ENCODE results near the gene FTSJ3. TPM values are rescaled to one million over a fixed set of nuclear protein-coding genes. Genes with fewer than 3 reads are reported as not detected.
A peak's percentile ranks its signal among the peaks of the same experiment; 100 is the strongest.

Gene FTSJ3
- total RNA-seq, 2 donors from 2014 or later = 24.3 to 58.0 TPM

GRCh38 chr17:63842173-63842539, 14.7 kb upstream of the FTSJ3 start:
- Histone ChIP-seq H3K4me1 (peaks cover 3 to 52% of the 10 kb centered on the region in 2 donors), H3K9me3 (no peaks in the 10 kb centered on the region), H3K27me3 (no peaks in the 10 kb centered on the region), H3K27ac (peak overlapping the region; percentile 90 to 95), H3K4me3 (peak overlapping the region; percentile 81 to 84), H3K36me3 (peaks cover 3% of the 10 kb centered on the region)
- DNase-seq (ENCODE audit: low spot score) = no peak
- TF ChIP-seq, protein P1, sequence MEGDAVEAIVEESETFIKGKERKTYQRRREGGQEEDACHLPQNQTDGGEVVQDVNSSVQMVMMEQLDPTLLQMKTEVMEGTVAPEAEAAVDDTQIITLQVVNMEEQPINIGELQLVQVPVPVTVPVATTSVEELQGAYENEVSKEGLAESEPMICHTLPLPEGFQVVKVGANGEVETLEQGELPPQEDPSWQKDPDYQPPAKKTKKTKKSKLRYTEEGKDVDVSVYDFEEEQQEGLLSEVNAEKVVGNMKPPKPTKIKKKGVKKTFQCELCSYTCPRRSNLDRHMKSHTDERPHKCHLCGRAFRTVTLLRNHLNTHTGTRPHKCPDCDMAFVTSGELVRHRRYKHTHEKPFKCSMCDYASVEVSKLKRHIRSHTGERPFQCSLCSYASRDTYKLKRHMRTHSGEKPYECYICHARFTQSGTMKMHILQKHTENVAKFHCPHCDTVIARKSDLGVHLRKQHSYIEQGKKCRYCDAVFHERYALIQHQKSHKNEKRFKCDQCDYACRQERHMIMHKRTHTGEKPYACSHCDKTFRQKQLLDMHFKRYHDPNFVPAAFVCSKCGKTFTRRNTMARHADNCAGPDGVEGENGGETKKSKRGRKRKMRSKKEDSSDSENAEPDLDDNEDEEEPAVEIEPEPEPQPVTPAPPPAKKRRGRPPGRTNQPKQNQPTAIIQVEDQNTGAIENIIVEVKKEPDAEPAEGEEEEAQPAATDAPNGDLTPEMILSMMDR (IDR thresholded peaks at IDR 0.05) = no peak

- TF ChIP-seq, protein P1 (IDR thresholded peaks at IDR 0.05) = no peak
- H3K36me3 ChIP-seq = peaks cover 9% of the 10 kb centered on the region
Observed at GRCh38 chr17:63841350-63842172, 14.1 kb upstream of the FTSJ3 start.

DNA sequence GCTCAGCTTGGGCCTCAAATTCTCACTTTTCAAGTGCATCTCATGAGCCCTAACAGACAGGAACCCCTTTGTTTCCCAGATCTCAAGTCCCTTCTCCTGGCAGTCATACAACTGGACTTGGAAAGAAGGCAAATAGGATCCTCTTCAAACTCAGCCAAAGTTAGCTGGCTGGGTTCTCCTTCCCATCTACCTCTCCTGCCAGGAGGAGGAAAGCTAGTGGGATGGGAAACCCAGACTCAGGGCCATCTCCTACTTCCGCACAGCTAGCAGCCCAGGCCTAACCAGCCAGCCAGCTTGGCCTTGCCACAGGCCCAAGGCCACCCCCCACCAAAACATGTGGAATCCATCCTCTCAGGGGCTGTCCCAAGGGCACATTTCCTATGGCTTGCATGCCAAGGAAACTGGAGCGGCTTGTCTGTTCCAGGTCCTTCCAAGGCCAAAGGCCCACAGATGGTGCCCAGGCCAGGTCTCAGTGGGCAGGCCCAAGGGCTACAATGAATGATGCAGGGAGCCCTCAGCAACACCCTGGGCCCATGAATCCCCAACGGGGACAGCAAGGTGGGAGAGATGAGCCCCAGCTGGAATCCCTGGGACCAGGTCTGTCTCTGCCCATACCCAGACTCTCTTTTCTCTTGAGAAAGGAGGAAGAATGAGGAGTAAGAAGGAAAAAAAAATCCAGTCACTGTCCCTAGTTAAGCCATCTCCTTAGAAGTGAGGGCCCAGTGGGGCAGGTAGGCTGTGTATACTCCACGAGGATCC, 13.3 kb upstream of the FTSJ3 start:
- Histone ChIP-seq H3K4me1 (peaks cover 3 to 57% of the 10 kb centered on the region in 2 donors), H3K27ac (peak overlapping the region; percentile 90 to 95), H3K4me3 (peak overlapping the region; percentile 81 to 84), H3K9me3 (no peaks in the 10 kb centered on the region), H3K27me3 (no peaks in the 10 kb centered on the region), H3K36me3 (peaks cover 17% of the 10 kb centered on the region)
- DNase-seq (ENCODE audit: low spot score) = no peak
- TF ChIP-seq, protein P1 (IDR thresholded peaks at IDR 0.05) = no peak

More at GRCh38 chr17:63841350-63842172, 14.1 kb upstream of the FTSJ3 start:
- DNase-seq (ENCODE audit: low spot score) = peak; percentile 80
- Histone ChIP-seq H3K27me3 (no peaks in the 10 kb centered on the region), H3K4me1 (peaks cover 3 to 57% of the 10 kb centered on the region in 2 donors), H3K9me3 (no peaks in the 10 kb centered on the region), H3K27ac (peak overlapping the region; percentile 90 to 95), H3K4me3 (peak overlapping the region; percentile 81 to 84)

DNA sequence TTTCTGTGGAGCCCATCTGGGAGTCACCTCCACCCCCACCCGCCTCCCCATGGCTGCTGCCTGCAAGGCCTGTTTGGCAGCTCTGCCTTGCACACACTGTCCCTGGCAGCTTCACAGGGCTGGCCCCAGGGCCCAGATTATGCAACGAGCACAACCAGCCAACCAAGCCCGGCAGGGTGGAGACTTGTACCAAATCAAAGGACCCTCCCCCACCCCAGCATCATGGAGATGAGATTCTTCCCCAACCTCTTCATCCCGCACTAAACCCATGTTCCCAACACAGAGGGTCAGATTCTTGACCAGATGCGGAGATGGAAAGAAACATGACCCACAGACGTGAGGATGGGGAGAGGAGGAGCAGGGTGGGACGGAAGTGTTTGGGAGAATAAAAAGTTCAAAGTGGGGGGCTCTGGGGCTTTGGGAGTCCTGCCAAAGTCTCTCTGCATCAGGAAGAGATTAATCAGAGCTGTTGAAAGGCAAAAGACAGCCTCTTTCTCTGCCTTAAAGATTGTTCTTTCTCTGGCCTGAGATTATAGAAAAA, 11.2 kb upstream of the FTSJ3 start:
- no peaks in the 10 kb centered on the region for H3K9me3 ChIP-seq
- H3K36me3 ChIP-seq = peaks cover 35% of the 10 kb centered on the region
- TF ChIP-seq, protein P1 (IDR thresholded peaks at IDR 0.05) = no peak
- DNase-seq (ENCODE audit: low spot score) = peak; percentile 96
- no peaks in the 10 kb centered on the region for H3K27me3 ChIP-seq
- H3K27ac ChIP-seq = peak overlapping the region; percentile 90 to 95
- H3K4me1 ChIP-seq = peaks cover 3 to 66% of the 10 kb centered on the region in 2 donors
- H3K4me3 ChIP-seq = peak overlapping the region in 1 of 2 donors; percentile 25

GRCh38 chr17:63837962-63838600, 10.6 kb upstream of the FTSJ3 start:
- DNase-seq (ENCODE audit: low spot score) = no peak
- peaks cover 3 to 63% of the 10 kb centered on the region in 2 donors for H3K4me1 ChIP-seq

More at GRCh38 chr17:63837962-63838600, 10.6 kb upstream of the FTSJ3 start:
- Histone ChIP-seq H3K27me3 (no peaks in the 10 kb centered on the region), H3K27ac (peak overlapping the region; percentile 90 to 95), H3K4me3 (peak overlapping the region in 1 of 2 donors; percentile 25), H3K36me3 (peaks cover 41% of the 10 kb centered on the region), H3K9me3 (no peaks in the 10 kb centered on the region)
- TF ChIP-seq, protein P1 (IDR thresholded peaks at IDR 0.05) = no peak
